NCI-H2171 treated with DMSO at 0.1 percent for 48 hours (cell line): ENCODE data around the gene NT5E.
"Not testable (repeated sequence)": the region's sequence is repeated elsewhere in the genome, so short reads cannot be mapped to it uniquely, and the experiment has no call there.

Experiments used
- DNase-seq: peaks from one replicate; lab custom pipeline; 2025; lab: John Stamatoyannopoulos, UW

The NT5E gene

GRCh38 chr6:85449818-85450759, at the start of gene NT5E:
TSS of gene NT5E (plus strand) at chr6:85450083. CDS start at chr6:85450140, 57 bp downstream.
- DNase-seq, result no peak

GRCh38 chr6:85400331-85400730, 49.6 kb upstream of the NT5E start:
- no peak for DNase-seq

GRCh38 chr6:85401186-85402021, 48.5 kb upstream of the NT5E start:
- no peak for DNase-seq

- no peak for DNase-seq
These were observed 47.8 kb upstream of the NT5E start for GRCh38 chr6:85402071-85402470.

GRCh38 chr6:85402922-85403321, 47.0 kb upstream of the NT5E start:
- DNase-seq, result no peak

GRCh38 chr6:85403331-85404015, 46.4 kb upstream of the NT5E start:
- no peak for DNase-seq

GRCh38 chr6:85404016-85404563, 45.8 kb upstream of the NT5E start:
- DNase-seq, result not testable (repeated sequence)

GRCh38 chr6:85404564-85405174, 45.2 kb upstream of the NT5E start:
- no peak for DNase-seq

- no peak for DNase-seq
These were observed 44.6 kb upstream of the NT5E start for GRCh38 chr6:85405175-85405852.

GRCh38 chr6:85405853-85406198, 44.1 kb upstream of the NT5E start:
- no peak for DNase-seq

- DNase-seq, result no peak
These were observed 43.2 kb upstream of the NT5E start for GRCh38 chr6:85406641-85407075.

GRCh38 chr6:85408039-85408438, 41.8 kb upstream of the NT5E start:
- no peak for DNase-seq

GRCh38 chr6:85412911-85413430, 36.9 kb upstream of the NT5E start:
- DNase-seq, result no peak

- no peak for DNase-seq
These were observed 33.8 kb upstream of the NT5E start for GRCh38 chr6:85416049-85416448.

- no peak for DNase-seq
These were observed 33.1 kb upstream of the NT5E start for GRCh38 chr6:85416766-85417165.

- no peak for DNase-seq
These were observed 32.5 kb upstream of the NT5E start for GRCh38 chr6:85417336-85417735.

GRCh38 chr6:85418059-85418458, 31.8 kb upstream of the NT5E start:
- no peak for DNase-seq

GRCh38 chr6:85419046-85419759, 30.7 kb upstream of the NT5E start:
- no peak for DNase-seq

GRCh38 chr6:85420551-85420950, 29.3 kb upstream of the NT5E start:
- no peak for DNase-seq

- DNase-seq, result no peak
These were observed 28.7 kb upstream of the NT5E start for GRCh38 chr6:85421181-85421580.
